H1 (cell line): Measurements from ENCODE around the gene CDKN2A. TPM values are rescaled to one million over a fixed set of nuclear protein-coding genes. Genes with fewer than 3 reads are reported as not detected.
A peak's percentile ranks its signal among the peaks of the same experiment; 100 is the strongest.

Experiments
- CTCF ChIA-PET: fragments of 300-600 bp; sonication (Branson Sonifier 250); formaldehyde crosslinking; loops from one replicate; lab custom pipeline; 2021; ENCODE audit not compliant: partially characterized antibody; lab: Charles Lee
- POLR2A ChIA-PET: fragments of 300-600 bp; sonication (Branson Sonifier 250); formaldehyde crosslinking; loops from one replicate; lab custom pipeline; 2021; ENCODE audit warnings: inconsistent platforms; ENCODE audit not compliant: partially characterized antibody; lab: Charles Lee
- DNase-seq, 2 experiments: peaks; one replicate each; pipeline versions ENCODE4 v3.0.0 to v3.0.0-alpha.2; 2010 to 2022; ENCODE audit warnings: low spot score in 2 of 2, low read depth in 1 of 2, mixed read lengths in 1 of 2
- FAIRE-seq: peaks from 2 replicates; lab custom pipeline; 2011; peaks lifted over from hg19 to GRCh38; lab: Jason Lieb, UNC
- H2AFZ ChIP-seq: 2 replicates; pipeline ENCODE4 v1.8.1; 2012; ENCODE audit warnings: low read length, inconsistent platforms
- H2AK5ac ChIP-seq: 2 replicates; pipeline ENCODE4 v1.6.1; 2013; ENCODE audit warnings: low read depth, low read length
- H2BK120ac ChIP-seq: replicated peaks from 2 replicates; pipeline ENCODE3; 2013; ENCODE audit warnings: low read depth, low read length, inconsistent platforms
- H2BK12ac ChIP-seq: 2 replicates; pipeline ENCODE4 v1.6.1; 2013; ENCODE audit warnings: low read depth, low read length
- H2BK15ac ChIP-seq: 2 replicates; pipeline ENCODE4 v1.6.1; 2013; ENCODE audit warnings: low read length
- H2BK20ac ChIP-seq: 2 replicates; pipeline ENCODE4 v1.6.1; 2013; ENCODE audit warnings: low read length
- H2BK5ac ChIP-seq: 2 replicates; pipeline ENCODE4 v1.6.1; 2013; ENCODE audit warnings: low read depth, low read length
- H3K14ac ChIP-seq: 2 replicates; pipeline ENCODE4 v1.6.1; 2013; ENCODE audit warnings: inconsistent platforms; ENCODE audit not compliant: insufficient read length
- H3K18ac ChIP-seq: 2 replicates; pipeline ENCODE4 v1.6.1; 2013; ENCODE audit warnings: low read length; ENCODE audit errors: extremely low read depth
- H3K23ac ChIP-seq: 2 replicates; pipeline ENCODE4 v1.6.1; 2013; ENCODE audit warnings: inconsistent platforms; ENCODE audit not compliant: insufficient read length
- H3K23me2 ChIP-seq: 2 replicates; pipeline ENCODE4 v1.6.1; 2013; ENCODE audit warnings: low read depth, low read length
- H3K27ac ChIP-seq: 2 replicates; pipeline ENCODE4 v1.6.1; 2011; ENCODE audit warnings: low read depth, low read length, inconsistent platforms
- H3K27me3 ChIP-seq, 4 experiments: replicated peaks in 1 of 4; 1 replicate in 1 of 4; 2 replicates in 3 of 4; pipeline versions ENCODE4 v1.6.1 to v1.8.1; 2011 to 2013; ENCODE audit warnings: low read length in 3 of 4, mild to moderate bottlenecking in 3 of 4, inconsistent platforms in 2 of 4, mixed read lengths in 2 of 4, moderate library complexity in 1 of 4; ENCODE audit not compliant: control insufficient read depth in 3 of 4, insufficient read depth in 3 of 4; ENCODE audit errors: extremely low read depth in 1 of 4
- H3K36me3 ChIP-seq, 4 experiments: 2 replicates each; pipeline versions ENCODE4 v1.6.1 to v1.8.1; 2011 to 2013; ENCODE audit warnings: mild to moderate bottlenecking in 4 of 4, low read length in 3 of 4, moderate library complexity in 2 of 4, control low read depth in 1 of 4, inconsistent platforms in 1 of 4; ENCODE audit not compliant: insufficient read depth in 4 of 4, control insufficient read depth in 2 of 4
- H3K4ac ChIP-seq: replicated peaks from 2 replicates; pipeline ENCODE3; 2013; ENCODE audit warnings: low read length, low read depth, mixed read lengths, inconsistent platforms; ENCODE audit not compliant: insufficient read length
- H3K4me1 ChIP-seq, 4 experiments: replicated peaks in 1 of 4; 1 replicate in 1 of 4; 2 replicates in 3 of 4; pipeline versions ENCODE4 v1.6.1 to v1.8.1; 2011 to 2013; ENCODE audit warnings: low read length in 3 of 4, inconsistent platforms in 2 of 4, mixed read lengths in 1 of 4; ENCODE audit not compliant: insufficient read depth in 4 of 4, control insufficient read depth in 3 of 4
- H3K4me2 ChIP-seq, 2 experiments: 2 replicates each; pipeline versions ENCODE4 v1.6.1 to v1.8.1; 2011 to 2013; ENCODE audit warnings: low read depth in 2 of 2, low read length in 2 of 2, control low read depth in 1 of 2, inconsistent platforms in 1 of 2, mild to moderate bottlenecking in 1 of 2; ENCODE audit not compliant: insufficient read depth in 1 of 2
- H3K4me3 ChIP-seq, 4 experiments: fragments of 200-600, 300-600 bp in 1 of 4; sonication (generic), shearing (Covaris generic), sonication (Bioruptor Twin) in 1 of 4; 2 replicates each; pipeline versions ENCODE4 v1.5.1 to v1.8.1; 2011 to 2016; ENCODE audit warnings: low read length in 4 of 4, low read depth in 3 of 4, control low read depth in 2 of 4, inconsistent platforms in 2 of 4, mild to moderate bottlenecking in 2 of 4, mixed read lengths in 1 of 4, moderate library complexity in 1 of 4; ENCODE audit not compliant: insufficient read depth in 2 of 4; ENCODE audit errors: extremely low read depth in 1 of 4
- H3K56ac ChIP-seq: replicated peaks from 2 replicates; pipeline ENCODE3; 2013; ENCODE audit warnings: low read depth, mild to moderate bottlenecking, mixed read lengths, low read length, inconsistent platforms; ENCODE audit not compliant: insufficient read length
- H3K79me1 ChIP-seq: 2 replicates; pipeline ENCODE4 v1.6.1; 2013; ENCODE audit warnings: low read depth, low read length, control low read depth
- H3K79me2 ChIP-seq, 2 experiments: 2 replicates each; pipeline versions ENCODE4 v1.6.1 to v1.8.1; 2012 to 2013; ENCODE audit warnings: low read length in 2 of 2, mild to moderate bottlenecking in 2 of 2, inconsistent platforms in 1 of 2; ENCODE audit not compliant: insufficient read depth in 2 of 2, control insufficient read depth in 1 of 2
- H3K9ac ChIP-seq, 4 experiments: replicated peaks in 1 of 4; 1 replicate in 1 of 4; 2 replicates in 3 of 4; pipeline versions ENCODE4 v1.6.1 to v1.8.1; 2011 to 2013; ENCODE audit warnings: low read depth in 3 of 4, low read length in 3 of 4, control low read depth in 2 of 4, mild to moderate bottlenecking in 2 of 4, moderate library complexity in 2 of 4, inconsistent platforms in 1 of 4; ENCODE audit errors: extremely low read depth in 1 of 4
- H3K9me3 ChIP-seq, 2 experiments: 2 replicates each; pipeline versions ENCODE4 v1.6.1 to v1.8.1; 2012 to 2013; ENCODE audit warnings: mild to moderate bottlenecking in 2 of 2, moderate library complexity in 2 of 2, control low read depth in 1 of 2, inconsistent platforms in 1 of 2, low read depth in 1 of 2, low read length in 1 of 2, mixed read lengths in 1 of 2; ENCODE audit not compliant: insufficient read depth in 2 of 2
- H4K20me1 ChIP-seq, 2 experiments: replicated peaks in 1 of 2; 2 replicates each; pipeline versions ENCODE3 to v1.8.1; 2011 to 2013; ENCODE audit warnings: inconsistent platforms in 2 of 2, low read length in 2 of 2, mild to moderate bottlenecking in 1 of 2; ENCODE audit not compliant: insufficient read depth in 2 of 2, control insufficient read depth in 1 of 2
- H4K5ac ChIP-seq: 2 replicates; pipeline ENCODE4 v1.6.1; 2013; ENCODE audit warnings: low read length, low read depth, mixed read lengths, inconsistent platforms; ENCODE audit not compliant: insufficient read length
- H4K8ac ChIP-seq: 2 replicates; pipeline ENCODE4 v1.8.0; 2013; ENCODE audit warnings: mild to moderate bottlenecking, moderate library complexity, low read length, inconsistent platforms; ENCODE audit not compliant: insufficient read depth; ENCODE audit errors: extremely low read depth
- H4K91ac ChIP-seq: replicated peaks from 2 replicates; pipeline ENCODE3; 2013; ENCODE audit warnings: low read length, mixed read lengths, inconsistent platforms; ENCODE audit not compliant: insufficient read length
- ATF3 ChIP-seq: IDR thresholded peaks from 2 replicates; pipeline ENCODE4 v1.6.1; 2011; ENCODE audit warnings: low read depth, mild to moderate bottlenecking, low read length; ENCODE audit not compliant: insufficient read depth
- CREB1 ChIP-seq: IDR thresholded peaks from 2 replicates; pipeline ENCODE4 v1.6.1; 2012; ENCODE audit warnings: inconsistent platforms
- TEAD4 ChIP-seq: IDR thresholded peaks from 2 replicates; pipeline ENCODE4 v1.6.1; 2012; ENCODE audit warnings: low read depth, low read length, inconsistent platforms, mixed read lengths
- WGBS, 2 experiments: shearing (Covaris generic) in 1 of 2; methylation state at CpG; one replicate each; pipeline versions ENCODE4 v1.1.6 to v1.1.7; 2013 to 2015; ENCODE audit warnings: low lambda C conversion rate in 2 of 2, mixed read lengths in 2 of 2, inconsistent platforms in 1 of 2, low coverage in 1 of 2, missing lambda C conversion rate in 1 of 2; ENCODE audit not compliant: insufficient replicate concordance in 2 of 2, insufficient coverage in 1 of 2, insufficient read length in 1 of 2; ENCODE audit errors: extremely low coverage in 1 of 2, missing lambda C conversion rate in 1 of 2; 5-methylcytosine and 5-hydroxymethylcytosine counted together
- polyA plus RNA-seq, 7 experiments: library from polyadenylated mRNA; depleted of rRNA in 3 of 7; stranded (reverse) in 5 of 7; unstranded in 2 of 7; fragments of >200 nt in 5 of 7; fragments of 200-250 nt in 2 of 7; gene quantifications; 1 replicate in 5 of 7; 2 replicates in 1 of 7; 4 replicates in 1 of 7; pipeline versions ENCODE4 v1.2.1 to v1.2.3, GENCODE V29; 2011 to 2013; ENCODE audit warnings: missing spikeins in 2 of 7, mixed read lengths in 2 of 7
- total RNA-seq: library from RNA; stranded (reverse); fragmentation: NEBNext Ultra II Directional; extraction: Animal tissue kit (Norgen Biotek cat#: 25700); gene quantifications from 2 replicates; pipeline ENCODE4 v1.2.1, GENCODE V29; 2021

CDKN2A gene
- total and polyA plus RNA-seq, 2 of the 8 experiments (the other 6 are each of a cell fraction or from before 2014, with no cell fraction given): 0.51 to 0.73 TPM

GRCh38 chr9:21998026-21998425 lies 3.8 kb upstream of the CDKN2A start:
- Histone ChIP-seq H4K20me1 (peaks cover 0 to 11% of the 10 kb centered on the region in 2 experiments), H4K5ac (no peak overlapping the region), H3K9me3 (no peaks in the 10 kb centered on the region), H2BK20ac (no peak overlapping the region), H3K18ac (no peak overlapping the region), H4K8ac (no peak overlapping the region), H2BK12ac (no peak overlapping the region), H3K23me2 (peaks cover 25% of the 10 kb centered on the region), H2BK15ac (no peak overlapping the region), H3K56ac (no peak overlapping the region), H3K79me2 (no peaks in the 10 kb centered on the region), H3K14ac (no peak overlapping the region), H2AFZ (no peak overlapping the region), H3K27me3 (peaks cover 14 to 54% (median 39%) of the 10 kb centered on the region in 4 experiments), H3K27ac (no peak overlapping the region), H2AK5ac (no peak overlapping the region), H3K79me1 (no peaks in the 10 kb centered on the region), H3K4me1 (peaks cover 4 to 24% (median 10%) of the 10 kb centered on the region in 4 experiments; a peak in 6 of 7 replicates), H4K91ac (no peak overlapping the region), H2BK120ac (no peak overlapping the region), H3K4me3 (no peak overlapping the region), H3K9ac (no peak overlapping the region), H3K36me3 (no peaks in the 10 kb centered on the region), H3K23ac (no peak overlapping the region), H2BK5ac (no peak overlapping the region; the same call in 1 of the 2 replicates), H3K4ac (no peak overlapping the region), H3K4me2 (no peak overlapping the region; a peak in 1 of 4 replicates)
- POLR2A ChIA-PET: no interaction called here
- 30% methylated on average over 2 of the region's 2 CpGs; no CpG with 5 or more reads in 1 of the 2 experiments for WGBS, 2 experiments
- DNase-seq (no peak), FAIRE-seq (no peak)
- CTCF ChIA-PET: interaction anchor here (3.3 kb wide), 1 partner anchor 10 kb away, joined by 39 read pairs; the partner anchor contains the start of gene CDKN2B
- no peak for TF ChIP-seq ATF3
- TF ChIP-seq CREB1: no peak
- TF ChIP-seq TEAD4: 0 out of 2 replicates have a peak, but pooled peaks have one; percentile 3
